GM12878 (cell line): ENCODE results near the gene PDZD8. TPM values are rescaled to one million over a fixed set of nuclear protein-coding genes. Genes with fewer than 3 reads are reported as not detected.

Source experiments
- NFXL1 ChIP-seq: fragments of 450-650 bp; IDR thresholded peaks from 2 replicates; pipeline ENCODE4 v1.6.1; 2017; ENCODE audit warnings: antibody characterized with exemption, mild to moderate bottlenecking, borderline replicate concordance
- polyA plus RNA-seq, 11 experiments: library from polyadenylated mRNA; depleted of rRNA in 4 of 11; unstranded in 6 of 11; stranded (reverse) in 5 of 11; fragments of >200 nt; fragmentation: Nextera tagmentation in 4 of 11; fragmentation: Illumina TruSeq in 1 of 11; extraction: Ambion mirVana in 4 of 11; extraction: Trizol in 1 of 11; gene quantifications; 1 replicate in 1 of 11; 2 replicates in 10 of 11; pipeline versions ENCODE4 v1.2.1 to v1.2.3, GENCODE V29; 2011 to 2016; ENCODE audit warnings: inconsistent platforms in 2 of 11, missing spikeins in 2 of 11, low read depth in 1 of 11
- total RNA-seq, 4 experiments: library from RNA; depleted of rRNA in 3 of 4; stranded (reverse); fragments of >200 nt in 3 of 4; fragmentation: Illumina TruSeq in 1 of 4; extraction: Trizol in 1 of 4; gene quantifications; 2 replicates each; pipeline versions ENCODE4 v1.2.1 to v1.2.3, GENCODE V29; 2013 to 2021
- TF ChIP-seq, protein P1 (sequence below): fragments of 150-350 bp; IDR thresholded peaks from 2 replicates; pipeline ENCODE4 v1.6.1; 2016; ENCODE audit warnings: low read depth, low read length
- TF ChIP-seq, protein P2 (sequence below): fragments of 450-650 bp; formaldehyde crosslinking; IDR thresholded peaks from 2 replicates; pipeline ENCODE4 v1.4.0; 2022; ENCODE audit warnings: mild to moderate bottlenecking, moderate library complexity

The PDZD8 gene
- total and polyA plus RNA-seq, 10 of the 15 experiments (the other 5 are each of a cell fraction or from before 2014, with no cell fraction given), result 2.0 to 21.2 (median 6.7) TPM

DNA sequence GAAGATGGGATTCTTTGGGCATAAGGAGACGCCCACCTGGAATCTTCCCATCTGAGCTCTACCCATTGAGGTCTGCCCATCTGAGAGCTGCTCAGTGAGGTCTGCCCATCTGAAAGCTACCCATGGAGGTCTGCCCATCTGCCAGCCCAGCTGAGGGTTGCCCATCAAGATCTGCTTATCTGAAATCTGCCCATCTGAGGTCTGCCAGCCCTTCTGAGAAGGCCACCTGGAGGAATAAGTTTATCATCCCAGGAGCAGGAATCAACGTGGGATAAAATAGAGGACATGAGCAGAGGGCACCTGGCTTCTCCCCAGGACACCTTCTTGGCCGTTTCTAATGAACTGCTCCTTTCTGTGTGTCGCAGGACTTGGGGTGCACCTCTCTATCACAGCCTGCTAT is 35.3 kb upstream of the PDZD8 start (continued):
- TF ChIP-seq, protein P1, sequence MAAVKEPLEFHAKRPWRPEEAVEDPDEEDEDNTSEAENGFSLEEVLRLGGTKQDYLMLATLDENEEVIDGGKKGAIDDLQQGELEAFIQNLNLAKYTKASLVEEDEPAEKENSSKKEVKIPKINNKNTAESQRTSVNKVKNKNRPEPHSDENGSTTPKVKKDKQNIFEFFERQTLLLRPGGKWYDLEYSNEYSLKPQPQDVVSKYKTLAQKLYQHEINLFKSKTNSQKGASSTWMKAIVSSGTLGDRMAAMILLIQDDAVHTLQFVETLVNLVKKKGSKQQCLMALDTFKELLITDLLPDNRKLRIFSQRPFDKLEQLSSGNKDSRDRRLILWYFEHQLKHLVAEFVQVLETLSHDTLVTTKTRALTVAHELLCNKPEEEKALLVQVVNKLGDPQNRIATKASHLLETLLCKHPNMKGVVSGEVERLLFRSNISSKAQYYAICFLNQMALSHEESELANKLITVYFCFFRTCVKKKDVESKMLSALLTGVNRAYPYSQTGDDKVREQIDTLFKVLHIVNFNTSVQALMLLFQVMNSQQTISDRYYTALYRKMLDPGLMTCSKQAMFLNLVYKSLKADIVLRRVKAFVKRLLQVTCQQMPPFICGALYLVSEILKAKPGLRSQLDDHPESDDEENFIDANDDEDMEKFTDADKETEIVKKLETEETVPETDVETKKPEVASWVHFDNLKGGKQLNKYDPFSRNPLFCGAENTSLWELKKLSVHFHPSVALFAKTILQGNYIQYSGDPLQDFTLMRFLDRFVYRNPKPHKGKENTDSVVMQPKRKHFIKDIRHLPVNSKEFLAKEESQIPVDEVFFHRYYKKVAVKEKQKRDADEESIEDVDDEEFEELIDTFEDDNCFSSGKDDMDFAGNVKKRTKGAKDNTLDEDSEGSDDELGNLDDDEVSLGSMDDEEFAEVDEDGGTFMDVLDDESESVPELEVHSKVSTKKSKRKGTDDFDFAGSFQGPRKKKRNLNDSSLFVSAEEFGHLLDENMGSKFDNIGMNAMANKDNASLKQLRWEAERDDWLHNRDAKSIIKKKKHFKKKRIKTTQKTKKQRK, result no peak
- TF ChIP-seq NFXL1, result no peak
- TF ChIP-seq, protein P2, sequence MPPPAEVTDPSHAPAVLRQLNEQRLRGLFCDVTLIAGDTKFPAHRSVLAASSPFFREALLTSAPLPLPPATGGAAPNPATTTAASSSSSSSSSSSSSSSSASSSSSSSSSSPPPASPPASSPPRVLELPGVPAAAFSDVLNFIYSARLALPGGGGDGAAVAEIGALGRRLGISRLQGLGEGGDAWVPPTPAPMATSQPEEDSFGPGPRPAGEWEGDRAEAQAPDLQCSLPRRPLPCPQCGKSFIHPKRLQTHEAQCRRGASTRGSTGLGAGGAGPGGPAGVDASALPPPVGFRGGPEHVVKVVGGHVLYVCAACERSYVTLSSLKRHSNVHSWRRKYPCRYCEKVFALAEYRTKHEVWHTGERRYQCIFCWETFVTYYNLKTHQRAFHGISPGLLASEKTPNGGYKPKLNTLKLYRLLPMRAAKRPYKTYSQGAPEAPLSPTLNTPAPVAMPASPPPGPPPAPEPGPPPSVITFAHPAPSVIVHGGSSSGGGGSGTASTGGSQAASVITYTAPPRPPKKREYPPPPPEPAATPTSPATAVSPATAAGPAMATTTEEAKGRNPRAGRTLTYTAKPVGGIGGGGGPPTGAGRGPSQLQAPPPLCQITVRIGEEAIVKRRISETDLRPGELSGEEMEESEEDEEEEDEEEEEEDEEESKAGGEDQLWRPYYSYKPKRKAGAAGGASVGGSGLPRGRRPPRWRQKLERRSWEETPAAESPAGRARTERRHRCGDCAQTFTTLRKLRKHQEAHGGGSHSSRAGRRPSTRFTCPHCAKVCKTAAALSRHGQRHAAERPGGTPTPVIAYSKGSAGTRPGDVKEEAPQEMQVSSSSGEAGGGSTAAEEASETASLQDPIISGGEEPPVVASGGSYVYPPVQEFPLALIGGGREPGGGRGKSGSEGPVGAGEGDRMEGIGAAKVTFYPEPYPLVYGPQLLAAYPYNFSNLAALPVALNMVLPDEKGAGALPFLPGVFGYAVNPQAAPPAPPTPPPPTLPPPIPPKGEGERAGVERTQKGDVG, result no peak
